Ishikawa (cell line): ENCODE results near the gene TMPRSS2.
A peak's percentile ranks its signal among the peaks of the same experiment; 100 is the strongest.

Experiments
- CEBPB ChIP-seq: IDR thresholded peaks from 2 replicates; pipeline ENCODE4 v1.6.1; 2012
- CREB1 ChIP-seq: IDR thresholded peaks from 2 replicates; pipeline ENCODE4 v1.6.1; 2012; ENCODE audit warnings: low read depth
- EGR1 ChIP-seq: IDR thresholded peaks from 2 replicates; pipeline ENCODE4 v1.6.1; 2012
- EP300 ChIP-seq: IDR thresholded peaks from 2 replicates; pipeline ENCODE4 v1.6.1; 2012; ENCODE audit warnings: borderline replicate concordance
- FOXM1 ChIP-seq: IDR thresholded peaks from 2 replicates; pipeline ENCODE4 v1.6.1; 2012; ENCODE audit warnings: low read depth, borderline replicate concordance
- NFIC ChIP-seq: IDR thresholded peaks from 2 replicates; pipeline ENCODE4 v1.6.1; 2012
- RAD21 ChIP-seq: IDR thresholded peaks from 2 replicates; pipeline ENCODE4 v1.6.1; 2012; ENCODE audit warnings: low read depth
- TAF1 ChIP-seq: IDR thresholded peaks from 2 replicates; pipeline ENCODE4 v1.6.1; 2012; ENCODE audit warnings: low read depth, mild to moderate bottlenecking
- TCF12 ChIP-seq: IDR thresholded peaks from 2 replicates; pipeline ENCODE4 v1.6.1; 2012; ENCODE audit warnings: low read depth
- TEAD4 ChIP-seq: IDR thresholded peaks from 2 replicates; pipeline ENCODE4 v1.6.1; 2012
- YY1 ChIP-seq: IDR thresholded peaks from 2 replicates; pipeline ENCODE4 v1.6.1; 2012; ENCODE audit warnings: low read depth
- ZBTB7A ChIP-seq: IDR thresholded peaks from 2 replicates; pipeline ENCODE4 v1.6.1; 2012; ENCODE audit warnings: low read depth
- TF ChIP-seq, protein P1 (sequence below): IDR thresholded peaks from 2 replicates; pipeline ENCODE4 v1.6.1; 2012
- TF ChIP-seq, protein P2 (sequence below): IDR thresholded peaks from 2 replicates; pipeline ENCODE4 v1.6.1; 2012; ENCODE audit warnings: low read depth, mild to moderate bottlenecking
- TF ChIP-seq, protein P3 (sequence below): IDR thresholded peaks from 2 replicates; pipeline ENCODE4 v1.6.1; 2012

The TMPRSS2 gene

DNA sequence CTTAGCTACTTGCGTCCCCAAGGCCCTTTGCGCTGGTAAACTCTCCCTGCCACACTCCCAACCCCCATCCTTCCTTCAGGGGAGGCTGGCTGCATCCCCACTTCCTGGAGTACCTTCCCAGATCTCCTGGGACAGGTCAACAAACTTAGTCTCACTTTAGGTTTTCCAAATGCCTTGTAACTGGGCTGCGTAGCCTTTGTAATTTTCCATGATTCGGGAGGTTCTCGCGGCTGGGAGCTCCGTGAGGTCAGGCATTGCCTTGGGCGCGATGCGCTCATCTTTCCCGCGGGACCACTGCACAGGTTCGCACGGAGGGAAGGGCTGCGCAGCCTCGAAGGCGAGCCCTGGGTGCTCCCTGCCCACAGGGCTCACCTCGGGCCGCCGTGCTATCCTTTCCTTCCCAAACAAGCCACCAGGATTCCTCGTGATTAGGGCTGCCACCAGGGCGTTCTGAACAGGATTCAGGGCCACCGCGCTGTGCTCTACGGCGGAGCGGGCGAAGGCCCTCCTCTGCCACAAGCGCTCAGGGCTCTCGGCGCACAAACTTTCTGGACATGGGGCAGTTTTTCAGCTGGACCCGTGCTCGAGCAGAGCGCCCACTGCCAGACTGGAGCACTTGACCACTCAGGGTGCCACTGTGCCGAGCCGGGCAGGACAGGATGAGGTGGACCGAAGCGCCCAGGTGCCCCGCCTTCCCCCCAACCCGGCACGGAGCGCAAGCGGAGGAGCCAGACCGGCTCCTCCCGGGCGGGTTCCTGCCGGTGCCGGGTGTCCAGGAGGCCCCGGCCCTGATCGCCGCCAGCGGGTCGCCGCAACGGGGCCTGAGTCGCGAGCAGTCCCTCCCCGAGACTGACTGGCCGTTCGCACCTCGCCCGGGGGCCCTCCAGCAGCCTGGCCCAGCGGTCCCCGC lies 1.1 kb downstream of the TMPRSS2 start:
- TF ChIP-seq, protein P1, sequence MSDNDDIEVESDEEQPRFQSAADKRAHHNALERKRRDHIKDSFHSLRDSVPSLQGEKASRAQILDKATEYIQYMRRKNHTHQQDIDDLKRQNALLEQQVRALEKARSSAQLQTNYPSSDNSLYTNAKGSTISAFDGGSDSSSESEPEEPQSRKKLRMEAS = peak; percentile 46; the same call in 1 of the 2 replicates
- no peak for TF ChIP-seq CEBPB

DNA sequence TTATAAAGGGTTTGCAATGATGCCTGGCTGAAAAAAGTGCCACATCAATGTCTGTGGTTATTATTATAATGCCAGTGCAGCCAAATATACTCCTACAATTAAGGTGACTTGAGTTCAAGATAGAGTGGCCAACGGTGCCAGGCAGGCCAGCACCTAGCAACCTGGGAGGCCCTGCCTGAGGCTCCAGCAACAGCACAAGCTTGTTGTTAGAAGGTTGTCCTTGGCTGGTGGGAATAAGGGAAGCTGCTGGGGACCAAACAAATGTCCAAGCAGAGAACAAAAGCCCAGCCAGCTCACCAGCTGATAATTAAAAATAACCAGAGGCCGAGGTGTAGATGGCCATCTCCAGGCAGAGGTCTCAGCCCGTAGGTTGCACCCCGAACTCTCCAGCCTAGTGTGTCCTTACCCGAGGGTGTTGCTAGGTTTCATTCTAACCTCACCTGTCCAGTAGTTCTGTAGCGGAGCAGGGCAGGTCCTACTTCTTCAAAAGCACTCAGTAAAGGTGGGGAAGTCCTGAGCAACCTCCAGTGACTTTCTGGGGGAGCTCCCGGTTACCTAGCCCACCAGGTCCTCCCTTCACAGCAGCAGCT lies 1.9 kb downstream of the TMPRSS2 start:
- TF ChIP-seq EP300 = no peak
- TF ChIP-seq EGR1 = no peak
- no peak for TF ChIP-seq YY1
- TF ChIP-seq, protein P1 = no peak
- no peak for TF ChIP-seq TEAD4
- TF ChIP-seq CEBPB = no peak
- TF ChIP-seq NFIC = no peak
- TF ChIP-seq CREB1 = no peak
- TF ChIP-seq, protein P2, sequence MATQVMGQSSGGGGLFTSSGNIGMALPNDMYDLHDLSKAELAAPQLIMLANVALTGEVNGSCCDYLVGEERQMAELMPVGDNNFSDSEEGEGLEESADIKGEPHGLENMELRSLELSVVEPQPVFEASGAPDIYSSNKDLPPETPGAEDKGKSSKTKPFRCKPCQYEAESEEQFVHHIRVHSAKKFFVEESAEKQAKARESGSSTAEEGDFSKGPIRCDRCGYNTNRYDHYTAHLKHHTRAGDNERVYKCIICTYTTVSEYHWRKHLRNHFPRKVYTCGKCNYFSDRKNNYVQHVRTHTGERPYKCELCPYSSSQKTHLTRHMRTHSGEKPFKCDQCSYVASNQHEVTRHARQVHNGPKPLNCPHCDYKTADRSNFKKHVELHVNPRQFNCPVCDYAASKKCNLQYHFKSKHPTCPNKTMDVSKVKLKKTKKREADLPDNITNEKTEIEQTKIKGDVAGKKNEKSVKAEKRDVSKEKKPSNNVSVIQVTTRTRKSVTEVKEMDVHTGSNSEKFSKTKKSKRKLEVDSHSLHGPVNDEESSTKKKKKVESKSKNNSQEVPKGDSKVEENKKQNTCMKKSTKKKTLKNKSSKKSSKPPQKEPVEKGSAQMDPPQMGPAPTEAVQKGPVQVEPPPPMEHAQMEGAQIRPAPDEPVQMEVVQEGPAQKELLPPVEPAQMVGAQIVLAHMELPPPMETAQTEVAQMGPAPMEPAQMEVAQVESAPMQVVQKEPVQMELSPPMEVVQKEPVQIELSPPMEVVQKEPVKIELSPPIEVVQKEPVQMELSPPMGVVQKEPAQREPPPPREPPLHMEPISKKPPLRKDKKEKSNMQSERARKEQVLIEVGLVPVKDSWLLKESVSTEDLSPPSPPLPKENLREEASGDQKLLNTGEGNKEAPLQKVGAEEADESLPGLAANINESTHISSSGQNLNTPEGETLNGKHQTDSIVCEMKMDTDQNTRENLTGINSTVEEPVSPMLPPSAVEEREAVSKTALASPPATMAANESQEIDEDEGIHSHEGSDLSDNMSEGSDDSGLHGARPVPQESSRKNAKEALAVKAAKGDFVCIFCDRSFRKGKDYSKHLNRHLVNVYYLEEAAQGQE = no peak
- no peak for TF ChIP-seq ZBTB7A
- TF ChIP-seq TAF1 = no peak
- no peak for TF ChIP-seq FOXM1
- TF ChIP-seq RAD21 = no peak
- TF ChIP-seq, protein P3, sequence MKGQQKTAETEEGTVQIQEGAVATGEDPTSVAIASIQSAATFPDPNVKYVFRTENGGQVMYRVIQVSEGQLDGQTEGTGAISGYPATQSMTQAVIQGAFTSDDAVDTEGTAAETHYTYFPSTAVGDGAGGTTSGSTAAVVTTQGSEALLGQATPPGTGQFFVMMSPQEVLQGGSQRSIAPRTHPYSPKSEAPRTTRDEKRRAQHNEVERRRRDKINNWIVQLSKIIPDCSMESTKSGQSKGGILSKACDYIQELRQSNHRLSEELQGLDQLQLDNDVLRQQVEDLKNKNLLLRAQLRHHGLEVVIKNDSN = no peak

DNA sequence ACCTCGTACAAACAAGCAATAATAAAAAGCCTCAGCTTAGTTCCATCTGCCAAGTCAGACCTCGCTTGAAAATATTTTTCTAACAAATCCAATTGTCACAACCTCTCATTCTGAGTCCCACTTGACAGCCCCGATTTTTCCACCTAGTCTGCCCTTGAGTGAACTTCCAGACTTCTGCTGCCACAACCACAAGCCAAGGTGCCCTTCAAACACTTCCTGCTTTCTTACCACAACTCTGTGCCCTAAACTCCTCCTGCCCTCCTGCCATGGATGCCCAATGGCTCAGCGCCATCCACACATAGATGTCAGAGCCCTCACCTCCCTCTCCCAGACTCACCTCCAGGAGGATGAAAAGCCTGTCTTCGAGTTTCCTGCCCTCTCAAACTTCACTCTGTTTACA lies 3.9 kb downstream of the TMPRSS2 start:
- TF ChIP-seq EGR1 (no peak), YY1 (no peak)
- TF ChIP-seq, protein P2 = no peak
- TF ChIP-seq, protein P1 = no peak

DNA sequence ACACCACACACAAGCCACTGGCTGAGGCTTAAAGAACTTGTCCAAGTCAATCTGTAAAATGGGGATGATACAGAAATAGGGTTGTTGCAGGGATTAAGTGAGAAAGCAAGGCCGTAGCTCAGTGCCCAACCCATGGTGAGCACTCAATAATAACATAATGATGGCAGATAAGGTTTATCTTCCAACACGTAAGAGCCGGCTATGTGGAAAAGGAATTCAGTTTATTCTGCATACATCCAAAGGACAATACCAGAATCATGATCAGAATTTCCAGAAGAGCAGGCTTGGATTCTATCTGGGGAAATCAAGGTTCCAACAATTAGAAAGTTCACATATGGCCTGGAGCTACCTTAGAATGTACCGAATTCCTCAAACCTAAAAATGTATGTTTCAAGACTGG lies 4.6 kb downstream of the TMPRSS2 start:
- TF ChIP-seq TEAD4 = no peak
- no peak for TF ChIP-seq YY1
- no peak for TF ChIP-seq TCF12

DNA sequence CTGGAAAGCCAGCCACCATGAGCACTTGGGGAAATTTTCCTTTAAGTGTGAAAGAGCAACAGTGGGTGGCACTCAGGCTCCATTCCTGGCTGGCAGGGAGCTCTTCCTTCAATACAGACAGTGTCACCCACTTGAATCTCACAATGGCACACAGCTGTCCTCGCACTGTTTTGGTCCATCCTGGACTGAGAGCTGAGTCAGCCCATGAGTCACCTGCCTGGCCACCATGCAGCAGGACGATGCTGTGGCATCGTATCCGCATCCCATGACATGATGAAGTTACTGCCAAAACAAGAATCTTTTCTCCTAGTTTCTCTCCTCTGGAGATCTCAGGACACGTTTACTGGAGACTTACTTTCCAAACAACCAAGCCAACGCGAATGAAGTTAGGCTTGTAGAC lies 6.0 kb downstream of the TMPRSS2 start:
- TF ChIP-seq ZBTB7A = no peak
- no peak for TF ChIP-seq EGR1
- no peak for TF ChIP-seq CEBPB
- TF ChIP-seq RAD21 = peak; percentile 13; the same call in 1 of the 2 replicates
- TF ChIP-seq, protein P3 = no peak
- TF ChIP-seq, protein P1 = no peak

DNA sequence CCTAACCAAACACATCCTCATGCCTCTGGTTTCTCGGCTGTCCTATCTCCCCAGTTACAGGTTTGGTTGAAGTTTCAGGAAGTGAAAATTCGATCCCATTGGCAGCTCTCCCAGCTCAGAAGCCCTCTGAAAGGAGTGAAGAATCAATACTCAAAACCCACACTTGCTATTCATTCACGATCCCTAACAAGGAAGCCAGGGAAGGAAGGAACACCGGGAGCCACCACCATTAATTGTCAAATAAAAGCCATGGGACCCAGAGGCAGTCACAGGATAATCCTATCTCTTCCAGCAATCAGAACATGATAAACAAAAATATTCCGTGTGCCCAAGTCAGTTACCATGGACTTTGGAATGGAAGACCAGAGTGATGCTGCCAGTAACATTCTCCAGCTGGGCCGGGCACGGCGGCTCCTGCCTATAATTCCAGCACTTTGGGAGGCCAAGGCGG lies 7.0 kb downstream of the TMPRSS2 start:
- TF ChIP-seq RAD21 (no peak), TAF1 (no peak), CEBPB (no peak), CREB1 (no peak), TCF12 (no peak)
- TF ChIP-seq, protein P3 = no peak
- TF ChIP-seq, protein P1 = no peak
- TF ChIP-seq, protein P2 = no peak
